ENCODE results near the gene HELZ2.

- TF ChIP-seq CTCF (IDR thresholded peaks at IDR 0.05): no peak
- no peak for TF ChIP-seq POLR2AphosphoS5 (IDR thresholded peaks at IDR 0.05; ENCODE audit: insufficient read depth in 1 of 2, low read depth in 1 of 2)
- TF ChIP-seq POLR2A (IDR thresholded peaks at IDR 0.05): no peak
Measured at GRCh38 chr20:63587256-63587655, 13.2 kb upstream of the HELZ2 start.

Data from vagina (tissue), 2 donors.